ENCODE results near the gene TIMM17A. TPM values are rescaled to one million over a fixed set of nuclear protein-coding genes. Genes with fewer than 3 reads are reported as not detected.

The TIMM17A gene
- polyA plus RNA-seq, 1 donor (not counting 4 experiments of a cell fraction or from before 2014, with no cell fraction given): 116 TPM

DNA sequence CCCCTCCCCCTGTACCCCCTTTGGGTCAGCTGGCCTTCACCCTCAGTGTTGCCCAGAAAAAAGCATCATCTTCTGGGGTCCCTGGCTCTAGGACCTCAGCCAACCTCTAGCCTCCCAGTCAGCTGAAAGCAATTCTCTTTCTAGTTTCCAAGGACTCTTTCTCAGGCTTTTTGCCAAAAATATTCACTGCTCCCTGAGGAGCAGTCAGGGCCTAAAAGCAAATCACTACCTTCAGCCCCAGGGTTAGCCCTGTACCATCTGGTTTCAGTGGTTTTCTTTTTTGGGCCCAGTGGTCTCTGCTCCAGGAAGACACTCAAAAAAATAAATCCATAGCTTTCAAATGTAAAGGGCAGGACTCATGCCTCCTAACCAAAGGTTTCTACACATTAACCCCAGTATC is 5.8 kb upstream of the TIMM17A start:
- Histone ChIP-seq H3K9ac (ENCODE audit: control insufficient read depth, extremely low read depth, insufficient read depth, low read length) (no peak overlapping the region), H3K9me1 (ENCODE audit: control insufficient read depth, extremely low read depth, insufficient read depth, low read length) (no peaks in the 10 kb centered on the region), H4K20me1 (ENCODE audit: control insufficient read depth, extremely low read depth, insufficient read depth, low read length) (no peaks in the 10 kb centered on the region), H3K27me3 (ENCODE audit: control insufficient read depth, extremely low read depth, insufficient read depth, low read length) (peaks cover 28% of the 10 kb centered on the region), H3K4me2 (ENCODE audit: control insufficient read depth, extremely low read depth, insufficient read depth, low read depth, low read length) (no peak overlapping the region), H3K36me3 (ENCODE audit: control insufficient read depth in 2 of 2, extremely low read depth in 1 of 2, insufficient read depth in 2 of 2, low read length in 2 of 2) (no peaks in the 10 kb centered on the region), H3K9me3 (ENCODE audit: control insufficient read depth, low read depth, low read length) (no peaks in the 10 kb centered on the region), H3K27ac (ENCODE audit: control insufficient read depth, insufficient read depth, low read length) (no peak overlapping the region), H3K4me3 (ENCODE audit: control insufficient read depth in 2 of 3, extremely low read depth in 1 of 3, insufficient read depth in 2 of 3, low read depth in 1 of 3, low read length in 3 of 3) (no peak overlapping the region), H3K79me2 (ENCODE audit: control insufficient read depth, insufficient read depth, low read length) (no peaks in the 10 kb centered on the region), H2AFZ (ENCODE audit: control insufficient read depth, low read length) (no peak overlapping the region), H3K4me1 (ENCODE audit: control insufficient read depth, extremely low read depth, insufficient read depth, low read length) (no peaks in the 10 kb centered on the region)
- TF ChIP-seq EZH2 (IDR thresholded peaks at IDR 0.05; ENCODE audit: low read length): no peak
- TF ChIP-seq CTCF (optimal IDR thresholded peaks at IDR 0.05 in 1 of 3, IDR thresholded peaks at IDR 0.05 in 1 of 3, conservative IDR thresholded peaks at IDR 0.05 in 1 of 3; ENCODE audit: extremely low read depth in 1 of 3, insufficient read depth in 2 of 3, low read length in 3 of 3): no peak
- DNase-seq (ENCODE audit: low read depth, low spot score) (no peak), FAIRE-seq (no peak)
- dilution Hi-C loops (cut with MboI; ENCODE audit: extremely low pct_ligation_motif_present, low sequenced_read_pairs): no loop called here

DNA sequence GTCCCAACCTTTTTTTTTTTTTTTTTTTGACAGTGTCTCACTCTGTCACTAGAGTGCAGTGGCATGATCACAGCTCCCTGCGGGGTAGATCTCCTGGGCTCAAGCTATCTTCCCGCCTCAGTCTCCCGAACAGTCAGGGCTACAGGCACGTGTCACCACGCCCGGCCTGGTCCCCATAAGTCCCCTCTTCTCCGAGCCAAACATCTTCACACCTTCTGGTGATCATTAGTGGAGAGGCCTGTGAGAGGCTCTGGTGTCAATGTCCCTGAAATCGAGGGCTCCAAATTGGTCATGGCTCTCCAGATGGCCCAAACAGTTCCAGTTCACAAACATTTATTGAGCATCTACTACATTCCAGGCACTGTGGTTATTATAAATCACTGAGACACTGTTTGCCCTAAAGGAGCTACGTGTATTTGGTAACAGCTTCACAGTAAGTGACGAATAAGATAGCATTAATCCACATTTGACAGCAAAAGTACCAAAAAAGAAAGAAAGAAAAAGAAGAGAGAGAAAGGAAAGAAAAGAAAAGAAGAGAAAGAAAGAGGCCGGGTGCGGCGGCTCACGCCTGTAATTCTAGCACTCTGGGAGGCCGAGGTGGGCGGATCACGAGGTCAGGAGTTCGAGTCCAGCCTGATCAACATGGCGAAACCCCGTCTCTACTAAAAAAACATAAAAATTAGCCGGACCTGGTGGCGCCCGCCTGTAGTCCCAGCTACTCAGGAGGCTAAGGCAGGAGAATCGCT is 867 bp upstream of the TIMM17A start:
- peaks cover 33% of the 10 kb centered on the region for H3K79me2 ChIP-seq (ENCODE audit: control insufficient read depth, insufficient read depth, low read length)
- H3K36me3 ChIP-seq (ENCODE audit: control insufficient read depth in 2 of 2, extremely low read depth in 1 of 2, insufficient read depth in 2 of 2, low read length in 2 of 2): peaks cover 6 to 10% of the 10 kb centered on the region in 2 experiments
- H3K9me3 ChIP-seq (ENCODE audit: control insufficient read depth, low read depth, low read length): no peaks in the 10 kb centered on the region
- H3K4me1 ChIP-seq (ENCODE audit: control insufficient read depth, extremely low read depth, insufficient read depth, low read length): peaks cover 4% of the 10 kb centered on the region
- H3K9ac ChIP-seq (ENCODE audit: control insufficient read depth, extremely low read depth, insufficient read depth, low read length): peak overlapping the region; percentile 98
- H3K9me1 ChIP-seq (ENCODE audit: control insufficient read depth, extremely low read depth, insufficient read depth, low read length): no peaks in the 10 kb centered on the region
- no peaks in the 10 kb centered on the region for H3K27me3 ChIP-seq (ENCODE audit: control insufficient read depth, extremely low read depth, insufficient read depth, low read length)
- peak overlapping the region; percentile 49 for H3K4me2 ChIP-seq (ENCODE audit: control insufficient read depth, extremely low read depth, insufficient read depth, low read depth, low read length)
- TF ChIP-seq CTCF (optimal IDR thresholded peaks at IDR 0.05 in 1 of 3, IDR thresholded peaks at IDR 0.05 in 1 of 3, conservative IDR thresholded peaks at IDR 0.05 in 1 of 3; ENCODE audit: extremely low read depth in 1 of 3, insufficient read depth in 2 of 3, low read length in 3 of 3) (no peak), EZH2 (IDR thresholded peaks at IDR 0.05; ENCODE audit: low read length) (no peak)
- dilution Hi-C loops (cut with MboI; ENCODE audit: extremely low pct_ligation_motif_present, low sequenced_read_pairs): no loop called here
- FAIRE-seq (no peak), DNase-seq (ENCODE audit: low read depth, low spot score) (no peak)
- peak overlapping the region; percentile 94 for H3K27ac ChIP-seq (ENCODE audit: control insufficient read depth, insufficient read depth, low read length)
- H3K4me3 ChIP-seq (ENCODE audit: control insufficient read depth in 2 of 3, extremely low read depth in 1 of 3, insufficient read depth in 2 of 3, low read depth in 1 of 3, low read length in 3 of 3): peak overlapping the region; percentile 87 to 97 (median 96)
- H2AFZ ChIP-seq (ENCODE audit: control insufficient read depth, low read length): no peak overlapping the region
- H4K20me1 ChIP-seq (ENCODE audit: control insufficient read depth, extremely low read depth, insufficient read depth, low read length): peaks cover 2% of the 10 kb centered on the region
